NCI-H1436 (cell line): Measurements from ENCODE around the gene AK5.

Experiments
- DNase-seq: peaks from one replicate; lab custom pipeline; 2025; lab: John Stamatoyannopoulos, UW

AK5 gene

GRCh38 chr1:77542813-77543420 is 261.1 kb downstream of the AK5 start:
- no peak for DNase-seq

- no peak for DNase-seq
Measured at GRCh38 chr1:77543822-77544448, 262.1 kb downstream of the AK5 start.

- DNase-seq: no peak
Measured at GRCh38 chr1:77544845-77545244, 263.0 kb downstream of the AK5 start.

GRCh38 chr1:77545970-77546369 is 264.2 kb downstream of the AK5 start:
- DNase-seq: no peak

GRCh38 chr1:77546890-77547289 is 265.1 kb downstream of the AK5 start:
- DNase-seq: no peak

- no peak for DNase-seq
Measured at GRCh38 chr1:77548285-77548684, 266.5 kb downstream of the AK5 start.

- no peak for DNase-seq
Measured at GRCh38 chr1:77550135-77550534, 268.3 kb downstream of the AK5 start.

GRCh38 chr1:77552626-77553025 is 270.8 kb downstream of the AK5 start:
- DNase-seq: no peak

GRCh38 chr1:77553568-77554291 is 271.9 kb downstream of the AK5 start:
- DNase-seq: no peak

GRCh38 chr1:77556045-77556444 is 274.2 kb downstream of the AK5 start:
- DNase-seq: no peak

GRCh38 chr1:77557053-77557452 is 275.2 kb downstream of the AK5 start:
- no peak for DNase-seq

GRCh38 chr1:77558591-77559164 is 276.9 kb downstream of the AK5 start:
- DNase-seq: no peak

GRCh38 chr1:77560741-77561140 is 278.9 kb downstream of the AK5 start:
- no peak for DNase-seq

GRCh38 chr1:77562596-77563150 is 280.9 kb downstream of the AK5 start:
- DNase-seq: no peak

GRCh38 chr1:77565321-77565720 is 283.5 kb downstream of the AK5 start:
- no peak for DNase-seq

- no peak for DNase-seq
Measured at GRCh38 chr1:77571642-77572041, 289.8 kb downstream of the AK5 start.

GRCh38 chr1:77579547-77579946 is 297.7 kb downstream of the AK5 start:
- DNase-seq: no peak

GRCh38 chr1:77582905-77583304 is 301.1 kb downstream of the AK5 start:
- no peak for DNase-seq

GRCh38 chr1:77583483-77583882 is 301.7 kb downstream of the AK5 start:
- no peak for DNase-seq

GRCh38 chr1:77584884-77585283 is 303.1 kb downstream of the AK5 start:
- no peak for DNase-seq

GRCh38 chr1:77585610-77586314 is 303.9 kb downstream of the AK5 start:
- DNase-seq: no peak

GRCh38 chr1:77589231-77589630 is 307.4 kb downstream of the AK5 start:
- no peak for DNase-seq
